COLO668 (cell line): Measurements from ENCODE around the gene GSN.

ENCODE experiments used
- DNase-seq: peaks from one replicate; lab custom pipeline; 2025; ENCODE audit not compliant: unreplicated experiment; lab: John Stamatoyannopoulos, UW

The GSN gene

GRCh38 chr9:121348221-121348620 lies 80.3 kb downstream of the GSN start:
- no peak for DNase-seq

DNA sequence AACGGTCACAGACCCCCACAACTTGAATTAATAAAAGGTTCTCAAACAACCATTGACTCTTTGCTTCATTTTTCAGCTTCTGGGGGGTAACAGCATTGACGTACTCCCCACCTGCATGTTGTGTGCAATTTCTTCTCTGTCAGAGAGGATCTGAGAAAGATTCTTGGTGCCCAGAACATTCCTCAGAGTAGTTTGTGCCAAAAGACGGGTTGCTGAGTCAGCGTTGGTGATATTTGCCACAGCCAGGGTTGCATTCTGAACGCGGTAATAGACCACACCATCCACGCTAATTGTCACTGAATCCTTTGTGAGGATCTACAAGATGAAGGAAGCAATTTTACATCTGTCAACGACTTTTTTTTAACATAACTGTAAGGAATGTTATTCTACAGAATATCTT lies 81.0 kb downstream of the GSN start:
- no peak for DNase-seq

GRCh38 chr9:121350036-121350435 lies 82.1 kb downstream of the GSN start:
- DNase-seq = no peak

GRCh38 chr9:121350993-121351561 lies 83.1 kb downstream of the GSN start:
- DNase-seq = peak; percentile 12

GRCh38 chr9:121353241-121354061 lies 85.5 kb downstream of the GSN start:
- no peak for DNase-seq

- no peak for DNase-seq
Observed at GRCh38 chr9:121354141-121354540, 86.2 kb downstream of the GSN start.

- no peak for DNase-seq
Observed at GRCh38 chr9:121354762-121355161, 86.8 kb downstream of the GSN start.

- DNase-seq = no peak
Observed at GRCh38 chr9:121357011-121357410, 89.0 kb downstream of the GSN start.

DNA sequence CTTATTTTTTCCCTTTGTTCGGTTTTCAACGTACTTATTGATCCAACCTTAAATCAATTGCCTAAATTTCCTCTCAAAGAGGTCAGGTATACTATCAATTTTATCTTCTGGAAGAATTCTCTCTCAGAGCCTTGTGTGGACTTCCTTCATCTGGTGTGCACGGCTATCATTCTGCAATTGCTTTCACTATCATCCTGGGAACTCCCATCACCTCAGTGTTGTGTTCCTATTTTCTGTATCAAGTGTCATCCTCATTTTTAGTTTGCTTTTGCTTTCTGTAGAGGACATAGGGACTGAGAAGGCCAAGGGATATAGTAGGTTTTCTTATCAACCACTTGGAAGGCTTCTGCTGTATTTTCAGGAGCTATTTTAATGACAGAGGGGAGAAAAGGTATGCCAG lies 90.8 kb downstream of the GSN start:
- DNase-seq = no peak

GRCh38 chr9:121359351-121360294 lies 91.7 kb downstream of the GSN start:
- no peak for DNase-seq

GRCh38 chr9:121360601-121361374 lies 92.8 kb downstream of the GSN start:
- DNase-seq = no peak

GRCh38 chr9:121362813-121363621 lies 95.1 kb downstream of the GSN start:
- DNase-seq = no peak

- no peak for DNase-seq
Observed at GRCh38 chr9:121363622-121363961, 95.6 kb downstream of the GSN start.

GRCh38 chr9:121364077-121364476 lies 96.1 kb downstream of the GSN start:
- no peak for DNase-seq

- no peak for DNase-seq
Observed at GRCh38 chr9:121364886-121365285, 96.9 kb downstream of the GSN start.

DNA sequence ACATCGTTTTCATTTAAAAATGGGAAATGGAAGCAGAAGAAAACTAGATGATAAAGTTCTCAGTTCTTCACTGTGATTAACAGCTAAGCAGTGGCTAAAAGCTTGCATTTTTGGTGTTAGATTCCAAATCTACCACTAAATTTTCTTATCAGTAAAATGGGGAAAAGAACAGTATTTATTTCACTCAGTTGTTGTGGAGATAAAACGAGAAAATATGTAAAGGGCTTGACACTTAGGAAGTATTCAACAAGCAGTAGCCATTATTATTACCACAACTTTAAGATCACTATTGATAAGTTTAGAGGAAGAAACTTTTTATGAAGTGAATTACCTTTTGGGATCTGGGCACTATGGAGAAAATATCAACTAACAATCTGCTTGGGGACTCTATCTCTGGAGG lies 97.6 kb downstream of the GSN start:
- no peak for DNase-seq

GRCh38 chr9:121366611-121367192 lies 98.7 kb downstream of the GSN start:
- DNase-seq = no peak

GRCh38 chr9:121367306-121368137 lies 99.6 kb downstream of the GSN start:
- DNase-seq = no peak

GRCh38 chr9:121368138-121368522 lies 100.2 kb downstream of the GSN start:
- no peak for DNase-seq
